HL-60 (cell line): ENCODE data around the gene MAP3K20.

Source experiments
- DNase-seq, 2 experiments: peaks; one replicate each; pipeline ENCODE4 v3.0.0-alpha.2; 2010 to 2020; ENCODE audit warnings: low read depth in 1 of 2, low spot score in 1 of 2
- H3K27ac ChIP-seq: fragments of 250-450 bp; sonication (Bioruptor Pico); replicated peaks from 2 replicates; pipeline ENCODE4 v1.5.1; 2020; ENCODE audit warnings: mild to moderate bottlenecking, moderate library complexity
- H3K27me3 ChIP-seq: fragments of 250-450 bp; sonication (Bioruptor Pico); 2 replicates; pipeline ENCODE4 v1.5.1; 2021; ENCODE audit warnings: mild to moderate bottlenecking, moderate library complexity; ENCODE audit not compliant: insufficient read depth, poor library complexity, severe bottlenecking
- H3K4me3 ChIP-seq: replicated peaks from 2 replicates; pipeline ENCODE4 v1.5.1; 2011; ENCODE audit warnings: mild to moderate bottlenecking, control low read depth, low read length; ENCODE audit not compliant: insufficient read depth
- CTCF ChIP-seq: IDR thresholded peaks from one replicate; pipeline ENCODE4 v1.5.1; 2011; ENCODE audit warnings: low read length, control low read depth, inconsistent platforms; ENCODE audit not compliant: insufficient read depth
- GABPA ChIP-seq: IDR thresholded peaks from 2 replicates; pipeline ENCODE4 v1.6.1; 2012; ENCODE audit warnings: low read depth
- POLR2AphosphoS5 ChIP-seq: IDR thresholded peaks from 2 replicates; pipeline ENCODE4 v1.6.1; 2012; ENCODE audit warnings: low read depth
- REST ChIP-seq: IDR thresholded peaks from 2 replicates; pipeline ENCODE4 v1.6.1; 2012; ENCODE audit warnings: low read depth; ENCODE audit not compliant: insufficient replicate concordance
- SPI1 ChIP-seq: IDR thresholded peaks from 2 replicates; pipeline ENCODE4 v1.6.1; 2012; ENCODE audit warnings: low read depth, mild to moderate bottlenecking, borderline replicate concordance

The MAP3K20 gene

GRCh38 chr2:173217116-173217840 is 141.6 kb downstream of the MAP3K20 start:
- Histone ChIP-seq H3K4me3 (no peak overlapping the region), H3K27me3 (no peaks in the 10 kb centered on the region), H3K27ac (no peak overlapping the region)
- DNase-seq = no peak
- TF ChIP-seq CTCF = no peak

GRCh38 chr2:173218326-173219056 is 142.8 kb downstream of the MAP3K20 start:
- no peak overlapping the region for H3K4me3 ChIP-seq

GRCh38 chr2:173221132-173221695 is 145.6 kb downstream of the MAP3K20 start:
- no peak overlapping the region for H3K4me3 ChIP-seq
- no peak for TF ChIP-seq GABPA
- no peak for TF ChIP-seq CTCF
- TF ChIP-seq REST = no peak
- TF ChIP-seq SPI1 = no peak
- no peak for TF ChIP-seq POLR2AphosphoS5
- no peak for DNase-seq
- H3K27ac ChIP-seq = no peak overlapping the region
- no peaks in the 10 kb centered on the region for H3K27me3 ChIP-seq

More at GRCh38 chr2:173218326-173219056, 142.8 kb downstream of the MAP3K20 start:
- no peak for TF ChIP-seq GABPA
- TF ChIP-seq SPI1 = no peak
- TF ChIP-seq CTCF = no peak
- Histone ChIP-seq H3K27ac (no peak overlapping the region), H3K27me3 (no peaks in the 10 kb centered on the region)
- DNase-seq = no peak

GRCh38 chr2:173221937-173222594 is 146.4 kb downstream of the MAP3K20 start:
- no peak for DNase-seq
- Histone ChIP-seq H3K27ac (no peak overlapping the region), H3K4me3 (no peak overlapping the region), H3K27me3 (no peaks in the 10 kb centered on the region)
- TF ChIP-seq GABPA (no peak), CTCF (no peak), REST (no peak), POLR2AphosphoS5 (no peak), SPI1 (no peak)
